ENCODE data around the gene TUBB2A.
"Not testable (repeated sequence)": the region's sequence is repeated elsewhere in the genome, so short reads cannot be mapped to it uniquely, and the experiment has no call there.

TUBB2A gene

GRCh38 chr6:3157131-3157933 is at the start of gene TUBB2A:
Gene TUBB2A, minus strand, starts transcription at chr6:3157544. Its CDS starts 81 bp downstream, at chr6:3157463.
- DNase-seq (ENCODE audit: low spot score): peak; percentile 83

GRCh38 chr6:3206339-3207015 is 49.1 kb upstream of the TUBB2A start:
- DNase-seq (ENCODE audit: low spot score): no peak

GRCh38 chr6:3205913-3206312 is 48.6 kb upstream of the TUBB2A start:
- no peak for DNase-seq (ENCODE audit: low spot score)

GRCh38 chr6:3204921-3205320 is 47.6 kb upstream of the TUBB2A start:
- DNase-seq (ENCODE audit: low spot score): no peak

GRCh38 chr6:3202999-3203696 is 45.8 kb upstream of the TUBB2A start:
- no peak for DNase-seq (ENCODE audit: low spot score)

- DNase-seq (ENCODE audit: low spot score): no peak
These were observed 44.0 kb upstream of the TUBB2A start for GRCh38 chr6:3201388-3201787.

GRCh38 chr6:3200682-3201081 is 43.3 kb upstream of the TUBB2A start:
- DNase-seq (ENCODE audit: low spot score): no peak

GRCh38 chr6:3199382-3199781 is 42.0 kb upstream of the TUBB2A start:
- DNase-seq (ENCODE audit: low spot score): no peak

GRCh38 chr6:3197734-3198133 is 40.4 kb upstream of the TUBB2A start:
- DNase-seq (ENCODE audit: low spot score): not testable (repeated sequence)

GRCh38 chr6:3196770-3197169 is 39.4 kb upstream of the TUBB2A start:
- DNase-seq (ENCODE audit: low spot score): no peak

- DNase-seq (ENCODE audit: low spot score): no peak
These were observed 38.6 kb upstream of the TUBB2A start for GRCh38 chr6:3195695-3196497.

- no peak for DNase-seq (ENCODE audit: low spot score)
These were observed 38.0 kb upstream of the TUBB2A start for GRCh38 chr6:3195420-3195694.

GRCh38 chr6:3194535-3195419 is 37.4 kb upstream of the TUBB2A start:
- no peak for DNase-seq (ENCODE audit: low spot score)

- DNase-seq (ENCODE audit: low spot score): no peak
These were observed 35.9 kb upstream of the TUBB2A start for GRCh38 chr6:3193102-3193849.

GRCh38 chr6:3190779-3191178 is 33.4 kb upstream of the TUBB2A start:
- DNase-seq (ENCODE audit: low spot score): no peak

GRCh38 chr6:3190056-3190455 is 32.7 kb upstream of the TUBB2A start:
- no peak for DNase-seq (ENCODE audit: low spot score)

GRCh38 chr6:3189192-3189591 is 31.8 kb upstream of the TUBB2A start:
- not testable (repeated sequence) for DNase-seq (ENCODE audit: low spot score)

- no peak for DNase-seq (ENCODE audit: low spot score)
These were observed 30.9 kb upstream of the TUBB2A start for GRCh38 chr6:3188262-3188661.

GRCh38 chr6:3186974-3187382 is 29.6 kb upstream of the TUBB2A start:
- DNase-seq (ENCODE audit: low spot score): no peak

- DNase-seq (ENCODE audit: low spot score): no peak
These were observed 25.7 kb upstream of the TUBB2A start for GRCh38 chr6:3183066-3183465.

- no peak for DNase-seq (ENCODE audit: low spot score)
These were observed 23.8 kb upstream of the TUBB2A start for GRCh38 chr6:3181105-3181504.

Data from HuH-7.5 (cell line).